ENCODE data around the gene RAX2.

- TF ChIP-seq POLR2AphosphoS5 (IDR thresholded peaks at IDR 0.05; ENCODE audit: borderline replicate concordance, low read depth, low read length) (no peak), EZH2 (IDR thresholded peaks at IDR 0.05) (no peak)
Observed at GRCh38 chr19:3778104-3778867, 6.3 kb upstream of the RAX2 start.
